GM10847 (cell line): ENCODE measurements around the gene CCDC88C.

ENCODE experiments used
- POLR2A ChIP-seq: IDR thresholded peaks from 2 replicates; pipeline ENCODE4 v1.6.1; 2011; ENCODE audit not compliant: insufficient read length; ENCODE audit errors: extremely low read depth

The CCDC88C gene

DNA sequence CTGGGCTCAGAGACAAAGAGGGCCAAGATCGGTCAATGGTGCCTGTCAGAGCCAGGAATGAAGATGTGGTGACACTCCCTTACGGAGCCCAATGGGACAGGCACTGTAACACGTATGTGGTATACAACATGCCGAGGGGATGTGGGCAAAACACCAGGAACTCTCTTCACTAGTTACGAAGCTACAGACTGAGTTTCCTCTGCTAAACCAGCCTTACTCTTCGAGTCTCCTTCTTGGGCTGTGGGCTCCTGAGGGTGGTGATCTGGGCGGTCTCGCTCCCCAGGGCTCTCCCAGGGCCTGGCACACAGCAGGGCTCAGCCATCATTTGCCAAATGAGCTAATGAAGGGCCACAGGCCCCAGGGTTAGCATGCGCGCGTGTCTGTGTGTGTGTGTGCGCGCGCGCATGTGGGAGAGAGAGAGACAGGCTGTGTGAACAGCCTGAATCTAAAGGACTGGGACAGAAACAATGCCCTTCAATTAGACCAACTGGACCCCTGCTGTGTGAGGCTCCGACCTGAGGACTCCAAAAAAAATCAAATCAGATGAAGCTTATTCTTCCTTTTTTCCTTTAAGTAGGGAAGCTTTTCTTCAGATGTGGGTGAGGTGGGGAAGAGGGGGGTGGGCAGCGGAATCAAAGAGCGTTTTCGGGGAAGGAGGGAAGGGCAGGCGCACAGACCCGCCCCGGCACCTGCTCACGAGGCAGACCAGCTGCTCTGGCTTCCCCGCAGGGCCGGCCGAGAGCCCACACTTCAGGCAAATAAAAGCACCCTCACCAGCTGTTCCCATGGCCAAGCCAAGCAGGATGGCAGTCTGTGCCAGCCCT, 42.5 kb downstream of the CCDC88C start:
- TF ChIP-seq POLR2A: no peak

DNA sequence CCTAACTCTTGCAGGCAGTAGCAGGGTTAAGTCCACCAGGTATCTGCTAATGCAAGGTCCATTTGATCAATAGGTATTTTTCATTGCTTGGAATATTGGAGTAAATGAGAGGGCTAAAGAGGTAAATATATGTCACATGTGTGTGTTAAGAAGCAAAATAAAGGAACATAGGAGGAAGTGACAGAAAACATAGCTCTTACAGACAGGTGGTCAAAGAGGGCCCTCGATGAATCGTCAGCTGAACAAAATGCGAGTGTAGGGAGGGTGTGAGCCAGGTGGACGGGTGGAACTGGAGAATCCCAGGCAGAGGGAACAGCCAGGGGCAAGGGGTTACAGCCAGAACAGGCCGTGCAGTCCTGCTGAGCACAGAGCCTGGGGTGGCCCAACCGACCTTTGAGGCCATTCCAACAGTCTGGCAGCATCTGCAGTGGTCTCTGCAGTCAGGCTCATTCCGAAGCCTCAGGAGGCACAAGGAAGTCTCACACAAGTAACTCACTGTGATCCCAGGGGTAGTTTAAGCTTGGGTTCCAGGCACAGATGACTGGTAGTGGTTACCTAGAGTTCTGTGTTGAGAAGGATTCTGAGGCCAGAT, 43.2 kb downstream of the CCDC88C start:
- TF ChIP-seq POLR2A: no peak

DNA sequence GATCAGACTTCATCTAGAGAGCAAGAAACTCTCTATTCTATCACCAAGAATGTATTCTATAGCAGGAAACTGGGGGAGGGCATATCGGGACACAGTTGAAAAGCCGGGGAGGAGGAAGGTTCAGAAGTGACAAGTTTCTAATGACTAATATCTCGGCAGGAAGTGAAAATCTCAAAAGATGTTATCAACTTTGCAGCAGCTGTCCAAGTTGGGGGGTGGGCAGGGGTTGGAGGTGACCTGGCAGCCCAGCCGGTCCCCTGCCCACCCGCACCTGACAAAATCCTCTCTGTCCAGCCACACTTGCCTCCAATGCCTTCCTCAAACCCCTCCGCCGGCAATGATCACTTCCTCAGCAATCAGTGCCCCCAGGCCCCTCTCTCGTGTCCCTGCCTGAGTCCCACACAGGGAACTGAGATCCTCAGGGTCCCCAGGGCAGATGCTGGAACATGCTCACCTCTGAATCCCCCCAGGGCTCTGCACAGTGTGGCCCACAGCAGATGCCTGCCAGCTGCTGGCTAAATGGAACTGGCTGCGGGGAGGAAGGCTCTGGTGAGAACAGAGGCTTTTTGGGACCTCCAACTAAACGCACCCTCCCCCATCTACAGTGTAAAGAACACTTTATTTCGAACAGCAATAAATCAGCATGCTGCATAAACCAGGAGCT, 43.9 kb downstream of the CCDC88C start:
- no peak for TF ChIP-seq POLR2A

DNA sequence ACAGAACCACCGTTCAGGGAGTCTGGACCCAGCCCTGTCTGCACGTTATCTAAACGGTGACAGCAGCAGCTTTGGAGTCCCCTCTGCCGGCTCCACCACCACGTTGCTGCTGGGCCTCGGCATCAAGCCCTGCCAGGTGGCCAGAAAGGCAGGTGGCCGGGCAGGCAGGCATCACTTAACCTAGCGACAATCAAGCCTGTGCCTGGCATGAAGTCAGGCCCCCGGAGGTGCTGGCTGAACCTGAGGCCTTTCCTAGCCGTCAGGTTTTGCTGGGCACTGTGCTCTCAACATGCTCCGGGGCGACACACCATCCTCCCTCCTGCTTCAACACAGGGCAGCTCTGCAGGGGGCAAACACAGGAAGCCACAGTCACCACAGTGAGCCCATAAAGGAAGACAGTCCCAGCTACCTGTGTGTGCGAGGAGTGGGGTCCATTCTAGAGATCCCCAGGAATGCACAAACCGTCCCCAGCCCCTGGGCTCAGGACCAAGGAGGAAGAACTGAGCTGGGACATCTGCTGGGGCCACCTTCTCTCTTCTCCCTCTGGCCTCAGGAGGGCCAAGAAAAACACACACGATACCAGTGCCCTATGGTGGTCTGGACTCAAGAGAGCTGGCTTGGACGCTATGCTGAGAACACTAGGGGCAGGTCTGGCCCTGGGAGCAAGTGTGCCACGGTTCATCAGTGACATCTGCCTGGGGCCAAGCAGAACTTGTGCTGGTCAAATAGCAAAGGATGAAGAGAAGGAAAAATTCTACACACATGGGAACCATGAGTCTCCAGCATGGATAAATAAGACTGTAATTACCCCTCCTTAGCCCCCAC, 44.7 kb downstream of the CCDC88C start:
- TF ChIP-seq POLR2A: no peak

DNA sequence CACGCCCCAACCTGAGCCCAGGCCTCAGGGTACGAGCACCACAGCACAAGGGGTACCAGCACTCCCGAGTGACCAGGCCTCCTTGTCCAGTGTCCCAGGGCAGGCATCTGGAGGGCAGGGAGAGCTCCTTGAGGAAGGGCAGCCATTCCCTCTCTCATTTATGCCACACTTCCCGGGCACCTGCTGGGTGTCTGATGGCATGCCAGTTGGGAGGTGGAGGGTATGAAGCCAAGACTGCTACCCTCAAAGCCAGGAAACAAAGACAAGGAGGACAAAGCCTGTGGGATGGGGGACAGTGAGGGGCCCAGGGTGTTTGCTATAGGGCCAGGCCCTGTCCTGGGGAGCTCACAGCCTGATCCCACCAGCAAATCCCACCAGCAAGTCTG, 45.6 kb downstream of the CCDC88C start:
- no peak for TF ChIP-seq POLR2A

DNA sequence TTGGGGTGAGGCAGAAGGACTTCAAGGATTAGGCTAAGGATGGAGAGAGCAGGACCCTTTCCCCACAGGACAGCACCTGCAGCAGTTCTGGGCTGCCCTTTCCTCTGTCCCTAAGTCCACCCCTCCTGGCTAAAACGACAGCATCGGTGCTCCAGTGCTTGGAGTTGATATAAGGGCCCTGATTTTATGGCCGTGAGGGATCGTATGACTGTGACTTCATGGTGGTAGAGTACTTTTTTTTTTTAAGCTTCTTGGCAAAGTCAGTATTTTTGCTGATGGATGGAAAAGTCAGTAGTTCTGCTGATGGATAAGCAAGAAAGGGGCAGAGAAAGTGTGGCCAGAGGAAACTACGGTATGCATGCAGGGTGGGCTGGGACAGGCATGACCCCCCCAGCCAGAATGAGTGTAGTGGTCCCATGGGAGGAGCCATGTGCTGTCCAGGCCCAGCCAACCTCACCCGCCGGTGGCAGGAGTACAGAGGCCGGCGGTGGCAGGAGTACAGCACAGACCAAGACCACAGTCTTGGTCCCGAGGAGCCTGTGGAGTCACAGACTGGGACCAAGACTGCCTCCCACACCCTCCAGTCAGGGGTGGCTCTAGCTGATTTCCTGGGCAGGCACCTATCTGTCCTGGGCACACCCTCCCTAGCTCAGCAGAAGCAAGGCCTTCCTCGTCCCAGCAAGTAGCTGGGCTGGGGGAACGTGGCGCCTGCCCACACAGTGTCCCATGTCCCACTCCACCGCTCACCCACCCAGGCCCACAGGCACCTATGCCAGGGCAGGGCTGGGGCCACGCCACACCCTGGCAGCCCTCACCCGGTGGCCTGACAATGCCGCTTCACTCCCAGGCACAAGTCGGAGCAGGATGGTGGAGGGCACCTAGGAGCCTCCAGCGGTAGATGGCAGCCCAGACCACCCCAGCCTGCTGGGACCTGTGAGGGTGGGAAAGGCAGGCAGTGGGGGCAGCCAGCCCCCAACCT, 46.3 kb downstream of the CCDC88C start:
- no peak for TF ChIP-seq POLR2A

DNA sequence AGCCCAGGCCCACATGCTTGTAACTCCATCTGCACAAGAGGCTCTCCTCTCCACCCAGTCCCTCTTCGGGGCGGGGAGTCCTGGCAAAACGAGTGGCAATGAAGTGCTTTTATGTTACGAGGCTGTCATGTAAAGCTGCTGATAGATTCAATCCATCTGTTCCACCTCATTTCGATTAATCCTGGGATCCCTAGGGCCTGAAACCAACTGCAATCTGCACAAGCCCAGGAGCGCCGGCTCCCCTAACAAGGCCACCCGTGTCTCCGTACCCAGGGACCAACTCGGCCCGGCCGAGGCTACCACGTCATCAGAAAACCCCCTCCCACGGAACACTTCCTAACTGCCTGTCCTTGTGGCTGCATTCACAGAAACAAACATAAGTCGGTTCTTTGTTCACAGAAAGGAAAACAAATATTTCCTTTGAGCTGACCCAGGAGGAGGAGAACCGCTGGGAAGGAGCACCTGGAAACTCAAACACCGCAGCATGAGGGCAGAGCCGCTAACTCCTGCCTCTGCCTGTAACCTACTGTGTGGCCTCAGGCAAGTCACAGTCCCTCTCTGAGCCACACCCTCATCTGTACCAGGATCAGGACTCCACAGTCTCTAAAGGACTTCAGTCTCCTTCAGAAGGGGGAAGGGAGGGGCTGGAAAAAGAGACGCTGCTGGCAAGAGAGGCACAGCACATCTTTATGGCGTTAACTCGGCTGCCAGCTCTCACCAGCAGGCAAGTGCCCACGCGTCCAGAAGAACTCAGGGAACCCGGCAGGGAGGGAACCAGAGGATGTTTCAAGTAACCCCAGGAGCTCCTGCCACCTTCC, 47.8 kb downstream of the CCDC88C start:
- no peak for TF ChIP-seq POLR2A

DNA sequence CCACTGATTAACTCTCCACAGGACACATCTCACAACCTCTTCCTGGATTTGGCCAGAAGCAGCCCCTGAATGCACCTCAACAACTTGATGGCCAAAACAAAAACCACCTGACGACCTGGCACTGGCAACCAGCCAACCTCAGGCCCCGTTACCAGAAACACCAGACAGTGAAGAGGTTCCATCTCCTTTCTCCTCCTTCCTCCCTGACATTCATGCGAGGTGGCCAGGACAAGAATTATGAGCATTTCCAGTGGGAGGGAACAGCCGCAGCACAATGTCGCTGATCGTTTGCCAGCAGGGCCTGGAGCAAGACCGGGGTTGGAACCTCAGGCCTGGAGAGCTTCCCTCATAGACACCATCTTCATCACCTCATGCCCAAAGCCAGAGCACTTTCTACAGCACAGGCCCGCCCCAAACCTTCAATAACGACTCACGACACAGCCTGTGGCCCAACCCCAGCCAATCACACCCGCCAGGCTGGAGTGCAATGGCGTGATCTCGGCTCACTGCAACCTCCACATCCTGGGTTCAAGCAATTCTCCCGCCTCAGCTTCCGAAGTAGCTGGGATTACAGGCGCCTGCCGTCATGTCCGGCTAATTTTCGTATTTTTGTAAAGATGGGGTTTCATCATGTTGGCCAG, 48.7 kb downstream of the CCDC88C start:
- no peak for TF ChIP-seq POLR2A

DNA sequence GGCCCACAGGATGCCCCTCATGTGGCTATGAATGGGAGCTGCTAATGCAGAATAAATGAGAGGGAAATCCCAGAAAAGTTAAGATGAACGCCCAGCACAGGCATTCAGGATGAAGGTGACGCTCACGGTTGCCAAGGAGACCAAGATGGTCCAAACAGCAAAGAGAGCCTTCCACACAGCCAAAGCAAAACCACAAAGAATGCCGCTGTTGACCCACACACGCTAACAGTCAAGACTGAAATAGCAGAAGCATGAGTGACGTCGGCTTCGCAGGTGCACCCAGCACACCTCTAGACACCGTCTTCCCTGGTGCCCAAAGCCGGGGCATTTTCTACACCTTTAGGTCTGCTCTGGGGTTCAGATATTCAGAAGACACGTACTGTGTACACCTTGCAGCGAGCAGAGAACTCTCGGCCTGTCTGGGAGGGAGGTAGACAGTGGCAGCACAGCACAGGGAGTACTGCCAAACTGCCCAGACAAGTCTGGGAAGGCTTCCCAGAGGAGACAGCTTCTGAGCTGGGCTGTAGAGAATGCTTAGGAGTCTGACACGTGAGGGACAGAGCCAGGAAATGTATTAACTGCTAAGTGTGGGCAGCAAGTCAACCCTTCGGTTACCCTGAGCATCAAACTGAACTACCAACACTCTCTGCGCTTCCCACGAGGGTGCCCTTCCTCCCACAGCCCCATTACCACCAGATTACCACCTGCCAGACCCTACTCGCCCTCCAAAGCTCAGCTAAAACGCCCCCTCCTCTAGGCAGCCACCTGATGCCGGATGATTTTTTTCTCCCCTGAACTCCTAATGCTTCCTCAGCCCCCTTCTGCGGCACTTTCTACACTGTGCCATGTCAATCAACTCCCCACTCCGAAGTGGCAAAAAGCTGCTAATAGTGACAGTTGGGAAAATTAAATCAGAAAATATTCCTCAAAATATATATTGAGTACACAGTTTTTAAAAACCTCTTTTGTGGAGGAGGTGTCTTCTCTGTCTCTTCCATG, 50.1 kb downstream of the CCDC88C start:
- no peak for TF ChIP-seq POLR2A

DNA sequence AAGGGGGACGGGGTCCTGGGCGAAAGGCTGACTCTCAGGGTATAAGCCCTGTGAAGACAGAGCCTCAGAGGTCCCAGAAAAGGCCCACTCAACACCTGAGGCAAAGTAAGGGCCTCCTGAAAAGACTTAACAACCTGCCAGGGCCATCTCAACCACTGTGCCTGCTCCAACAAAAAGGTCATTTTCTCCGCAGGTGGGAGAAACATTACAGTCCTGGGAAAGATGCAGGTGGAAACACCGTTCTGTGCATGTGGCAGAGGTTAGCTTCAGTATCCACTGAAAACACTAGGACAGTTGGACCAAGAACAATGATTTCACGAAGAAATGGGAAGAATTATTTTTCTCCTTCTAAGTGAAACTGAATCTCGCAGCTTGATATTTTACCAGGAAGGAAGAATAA, 50.9 kb downstream of the CCDC88C start:
- no peak for TF ChIP-seq POLR2A

DNA sequence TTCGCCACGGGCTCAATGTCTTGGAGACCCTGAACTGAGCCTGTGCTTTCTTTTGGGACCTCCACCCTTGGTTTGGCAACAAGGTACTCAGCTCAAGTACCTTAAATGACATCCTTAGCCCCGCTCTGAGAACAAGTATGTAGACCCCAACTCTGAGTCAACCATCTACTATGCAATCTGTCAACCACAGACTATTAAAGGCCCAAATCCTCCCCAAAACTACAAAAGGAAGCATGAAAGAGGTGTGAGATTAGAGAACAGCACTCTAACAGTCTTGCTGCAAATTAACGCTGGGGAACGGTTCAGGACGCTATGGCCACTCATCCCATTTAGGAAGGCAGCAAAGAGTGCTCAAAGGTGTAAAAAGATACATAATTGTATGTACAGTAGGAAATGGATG, 52.1 kb downstream of the CCDC88C start:
- TF ChIP-seq POLR2A: no peak
